Activated CD8-positive, alpha-beta memory T cell treated with anti-CD3 and anti-CD28 coated beads for 48 hours (primary cell): ENCODE measurements around the gene RDH12.
"Not testable (repeated sequence)": the region's sequence is repeated elsewhere in the genome, so short reads cannot be mapped to it uniquely, and the experiment has no call there.

Source experiments
- DNase-seq, 3 experiments: peaks; one replicate each; pipeline ENCODE4 v3.0.0-alpha.2; 2020; ENCODE audit warnings: low read depth in 2 of 3, low spot score in 2 of 3

RDH12 gene

GRCh38 chr14:67704484-67705089 lies 2.9 kb downstream of the RDH12 start:
- DNase-seq: no peak

GRCh38 chr14:67705211-67705610 lies 3.5 kb downstream of the RDH12 start:
- no peak for DNase-seq

GRCh38 chr14:67709346-67709745 lies 7.7 kb downstream of the RDH12 start:
- DNase-seq: not testable (repeated sequence)

GRCh38 chr14:67709796-67710195 lies 8.1 kb downstream of the RDH12 start:
- DNase-seq: not testable (repeated sequence)

GRCh38 chr14:67710209-67710608 lies 8.5 kb downstream of the RDH12 start:
- no peak for DNase-seq

GRCh38 chr14:67717048-67717447 lies 15.4 kb downstream of the RDH12 start:
- no peak for DNase-seq

- no peak for DNase-seq
These were observed 16.6 kb downstream of the RDH12 start for GRCh38 chr14:67718265-67718664.

- not testable (repeated sequence) for DNase-seq
These were observed 17.7 kb downstream of the RDH12 start for GRCh38 chr14:67719385-67719784.

GRCh38 chr14:67719866-67720265 lies 18.2 kb downstream of the RDH12 start:
- DNase-seq: no peak

GRCh38 chr14:67721875-67722274 lies 20.2 kb downstream of the RDH12 start:
- DNase-seq: no peak

GRCh38 chr14:67722293-67722692 lies 20.6 kb downstream of the RDH12 start:
- no peak for DNase-seq

- no peak for DNase-seq
These were observed 23.5 kb downstream of the RDH12 start for GRCh38 chr14:67725171-67725570.

GRCh38 chr14:67727361-67727760 lies 25.7 kb downstream of the RDH12 start:
- no peak for DNase-seq

GRCh38 chr14:67728258-67728657 lies 26.6 kb downstream of the RDH12 start:
- DNase-seq: no peak

GRCh38 chr14:67729072-67729885 lies 27.6 kb downstream of the RDH12 start:
- DNase-seq: no peak

GRCh38 chr14:67733616-67734015 lies 31.9 kb downstream of the RDH12 start:
- no peak for DNase-seq

- DNase-seq: no peak
These were observed 33.0 kb downstream of the RDH12 start for GRCh38 chr14:67734675-67735074.

GRCh38 chr14:67735336-67736147 lies 33.9 kb downstream of the RDH12 start:
- DNase-seq: no peak

GRCh38 chr14:67736771-67737170 lies 35.1 kb downstream of the RDH12 start:
- DNase-seq: no peak

GRCh38 chr14:67738740-67739504 lies 37.2 kb downstream of the RDH12 start:
- DNase-seq: no peak

GRCh38 chr14:67744046-67744445 lies 42.4 kb downstream of the RDH12 start:
- DNase-seq: no peak
